SK-N-DZ (cell line): ENCODE results near the gene ETDA. TPM values are rescaled to one million over a fixed set of nuclear protein-coding genes. Genes with fewer than 3 reads are reported as not detected.
"Not testable (repeated sequence)": the region's sequence is repeated elsewhere in the genome, so short reads cannot be mapped to it uniquely, and the experiment has no call there.

Experiments
- DNase-seq: peaks from one replicate; pipeline ENCODE4 v3.0.0-alpha.2; 2015; ENCODE audit warnings: low spot score
- polyA plus RNA-seq, 2 experiments: library from polyadenylated mRNA; depleted of rRNA; stranded (reverse); fragments of >200 nt; gene quantifications; 2 replicates each; pipeline ENCODE4 v1.2.3, GENCODE V29; 2014

ETDA gene
- polyA plus RNA-seq (2014; cell fraction: cytosol; rRNA removed) = not detected in 2 replicates
- polyA plus RNA-seq (2014; cell fraction: nucleus; rRNA removed) = not detected in 2 replicates

DNA sequence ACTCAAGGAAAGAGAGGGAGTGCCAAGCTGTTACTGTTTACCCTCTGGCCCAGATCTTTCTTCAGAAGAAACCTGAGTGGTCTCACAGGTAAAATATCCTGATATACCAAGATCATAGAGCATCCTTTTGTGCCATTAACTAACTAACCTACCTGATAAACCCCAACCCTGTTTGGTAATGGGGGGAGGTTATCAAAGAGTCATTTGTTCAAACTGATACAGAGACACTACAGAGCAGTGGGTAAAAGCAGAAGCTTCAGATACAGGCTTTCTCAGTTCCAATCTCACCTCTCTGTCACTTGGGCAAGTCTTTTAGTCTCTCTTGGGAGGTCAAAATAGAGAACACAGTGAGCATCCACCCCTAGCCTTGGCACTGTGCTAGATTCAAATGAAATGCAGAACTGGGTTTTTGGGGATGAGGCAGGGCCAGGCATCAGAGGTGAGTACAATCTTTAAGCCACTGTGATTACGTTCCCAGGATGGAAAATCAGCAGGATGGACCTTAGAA lies at the start of gene ETDA:
TSS of gene ETDA (plus strand) at position 51 of the 508 bp plus-strand sequence. CDS start 1,216 bp downstream, outside the sequence.
- not testable (repeated sequence) for DNase-seq

DNA sequence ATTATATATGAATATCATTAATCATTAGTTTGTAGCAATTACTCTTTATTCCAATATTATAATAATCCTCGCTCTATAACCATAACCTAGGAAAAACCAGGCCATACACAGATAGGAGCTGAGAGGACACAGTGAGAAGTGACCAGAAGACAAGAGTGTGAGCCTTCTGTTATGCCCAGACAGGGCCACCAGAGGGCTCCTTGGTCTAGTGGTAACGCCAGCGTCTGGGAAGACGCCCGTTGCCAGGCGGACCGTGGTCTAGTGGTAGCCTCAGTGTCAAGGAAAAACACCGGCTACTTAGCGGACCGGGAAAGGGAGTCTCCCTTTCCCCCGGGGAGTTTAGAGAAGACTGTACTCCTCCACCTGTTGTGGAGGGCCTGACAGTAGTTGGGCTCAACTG lies 45.4 kb upstream of the ETDA start:
- DNase-seq = not testable (repeated sequence)

DNA sequence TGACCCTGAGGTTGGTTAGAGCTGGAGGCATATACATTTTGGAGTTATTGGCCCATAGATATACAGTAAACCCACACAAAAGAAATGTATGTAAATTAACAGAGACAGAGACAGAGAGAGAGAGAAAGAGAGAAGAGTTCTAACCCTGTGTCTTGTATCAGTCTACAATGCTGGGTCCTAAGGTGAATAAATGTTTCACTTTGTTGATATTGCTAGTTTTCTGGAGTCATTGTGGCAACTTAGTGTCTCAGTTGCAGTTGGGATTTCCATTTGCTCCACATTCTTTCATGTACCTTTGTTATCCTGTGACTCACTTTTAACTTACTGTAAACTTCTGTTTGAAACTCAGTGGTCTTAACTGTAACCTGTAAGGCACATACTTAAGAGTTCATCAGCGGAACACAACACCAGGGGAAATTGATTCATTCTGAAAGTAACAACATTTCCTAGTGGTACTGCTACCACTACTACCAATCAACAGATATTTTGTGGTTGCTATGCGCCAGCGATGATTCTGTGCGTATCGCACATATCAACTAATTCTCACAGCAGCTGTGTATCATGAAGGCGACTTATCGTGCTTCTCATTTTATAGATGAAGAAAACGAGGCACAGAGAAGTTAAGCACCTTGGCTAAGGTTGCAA lies 38.5 kb upstream of the ETDA start:
- no peak for DNase-seq

DNA sequence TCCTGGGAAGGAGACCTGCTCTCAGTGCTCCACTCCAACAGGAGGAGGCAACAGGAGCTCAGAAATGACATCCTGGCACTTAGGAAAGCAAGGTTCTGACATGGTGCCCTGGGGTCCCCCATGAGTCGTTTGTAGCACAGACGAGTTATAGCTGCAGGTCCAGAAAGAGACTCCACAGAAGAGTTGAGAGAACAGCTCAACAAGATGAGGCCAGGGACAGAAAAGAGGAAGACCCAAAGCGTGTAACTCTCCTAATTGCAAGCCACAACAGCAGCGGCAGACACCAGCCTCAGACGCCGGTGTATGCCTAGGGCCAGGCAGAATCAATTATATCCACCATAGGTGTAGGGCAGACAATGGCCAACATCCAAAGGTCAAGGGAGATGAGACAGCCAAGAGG lies 5.9 kb upstream of the ETDA start:
- not testable (repeated sequence) for DNase-seq

DNA sequence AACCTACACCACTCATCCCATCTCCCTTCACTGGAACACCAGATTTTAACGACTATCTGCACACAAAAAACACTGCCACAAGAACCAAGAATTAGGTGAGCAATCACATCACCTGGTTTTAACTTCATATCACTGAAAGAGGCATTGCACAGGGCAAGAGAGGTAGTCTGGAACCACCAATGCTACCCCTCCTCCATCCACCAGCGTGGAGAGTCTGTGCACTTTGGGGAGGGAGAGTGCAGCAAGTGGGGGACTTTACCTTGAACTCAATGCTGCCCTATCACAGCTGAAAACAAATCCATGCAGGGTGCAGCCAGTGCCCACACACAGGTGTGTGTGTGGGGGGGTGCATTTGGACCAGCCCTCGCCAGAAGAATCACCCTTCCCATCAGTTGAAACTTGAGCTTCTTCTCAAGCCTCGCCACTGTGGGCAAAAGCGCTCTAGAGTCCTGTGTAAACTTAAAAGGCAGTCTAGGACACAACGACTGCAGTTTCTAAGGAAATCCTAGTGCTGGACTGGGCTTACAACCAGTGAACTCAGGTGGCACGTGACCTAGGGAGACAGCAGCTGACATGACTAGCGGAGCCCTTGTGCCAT lies 4.3 kb downstream of the ETDA start:
- DNase-seq = not testable (repeated sequence)

DNA sequence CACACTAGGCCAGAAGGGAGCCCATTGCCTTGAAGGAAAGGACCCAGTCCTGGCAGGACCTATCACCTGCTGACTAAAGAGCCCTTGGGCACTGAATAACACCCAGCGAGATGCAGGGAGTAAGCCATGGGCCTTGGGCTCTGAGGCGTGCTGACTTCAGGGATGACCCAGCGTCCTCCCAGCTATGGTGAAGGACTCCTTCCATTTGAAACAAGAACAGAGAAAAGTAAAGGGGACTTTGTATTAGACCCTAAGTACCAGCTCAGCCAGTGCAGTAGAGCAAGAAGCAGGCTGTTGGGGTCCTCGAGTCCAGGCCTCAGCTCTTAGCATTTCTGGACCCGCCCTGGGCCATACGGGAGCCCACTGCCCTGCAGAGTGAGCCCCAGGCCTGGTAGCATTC lies 5.1 kb downstream of the ETDA start:
- DNase-seq = no peak

DNA sequence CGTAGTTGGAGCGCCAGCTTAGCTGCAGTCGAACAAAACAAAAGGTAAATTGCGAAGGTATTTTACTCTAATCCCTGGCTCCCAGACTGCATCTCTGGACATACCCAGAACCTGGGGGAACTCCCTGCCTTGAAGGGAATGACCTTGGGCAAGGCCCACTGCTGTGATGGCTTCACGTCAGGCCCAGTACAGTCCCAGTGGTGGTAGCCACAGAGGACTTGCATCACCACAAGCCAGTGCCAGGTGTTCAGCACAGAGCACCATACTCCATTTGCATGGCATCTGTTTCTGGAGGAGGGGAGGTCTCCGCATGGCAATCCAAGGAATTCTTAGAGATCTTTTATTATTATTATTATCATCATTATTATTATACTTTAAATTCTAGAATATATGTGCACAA lies 5.6 kb downstream of the ETDA start:
- DNase-seq = no peak

DNA sequence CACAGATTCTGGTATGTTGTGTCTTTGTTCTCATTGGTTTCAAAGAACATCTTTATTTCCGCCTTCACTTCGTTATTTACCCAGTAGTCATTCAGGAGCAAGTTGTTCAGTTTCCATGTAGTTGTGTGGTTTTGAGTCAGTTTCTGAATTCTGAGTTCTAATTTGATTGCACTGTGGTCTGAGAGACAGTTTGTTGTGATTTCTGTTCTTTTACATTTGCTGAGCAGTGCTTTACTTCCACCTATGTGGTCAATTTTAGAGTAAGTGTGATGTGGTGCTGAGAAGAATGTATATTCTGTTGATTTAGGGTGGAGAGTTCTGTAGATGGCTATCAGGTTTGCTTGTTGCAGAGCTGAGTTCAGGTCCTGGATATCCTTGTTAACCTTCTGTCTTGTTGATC lies 9.1 kb downstream of the ETDA start:
- not testable (repeated sequence) for DNase-seq

DNA sequence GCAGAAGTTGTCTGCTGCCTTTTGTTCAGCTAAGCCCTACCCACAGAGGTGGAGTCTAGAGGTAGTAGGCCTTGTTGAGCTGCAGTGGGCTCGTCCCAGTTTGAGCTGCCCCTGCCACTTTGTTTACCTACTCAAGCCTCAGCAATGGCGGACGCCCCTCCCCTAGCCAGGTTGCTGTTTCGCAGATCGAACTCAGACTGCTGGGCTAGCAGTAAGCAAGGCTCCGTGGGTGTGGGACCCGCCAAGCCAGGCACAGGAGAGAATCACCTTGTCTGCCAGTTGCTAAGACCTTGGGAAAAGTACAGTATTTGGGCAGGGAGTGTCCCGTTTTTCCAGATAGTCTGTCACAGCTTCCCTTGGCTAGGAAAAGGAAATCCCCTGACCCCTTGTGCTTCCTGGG lies 11.5 kb downstream of the ETDA start:
- not testable (repeated sequence) for DNase-seq

DNA sequence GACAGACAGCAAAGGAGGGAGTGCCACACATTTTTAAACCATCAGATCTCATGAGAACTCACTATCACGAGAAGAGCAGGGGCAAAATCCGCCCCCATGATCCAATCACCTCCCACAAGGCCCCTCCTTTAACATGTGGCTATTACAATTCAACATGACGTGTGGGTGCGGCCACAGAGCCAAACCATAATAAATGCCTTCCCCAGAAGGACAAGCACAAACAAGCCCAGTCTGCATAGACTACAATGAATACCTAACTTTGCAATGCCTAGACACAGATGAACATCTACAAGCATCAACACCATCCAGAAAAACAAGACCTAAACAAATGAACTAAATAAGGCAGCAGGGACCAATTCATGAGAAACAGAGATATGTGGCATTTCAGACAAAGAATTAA lies 12.3 kb downstream of the ETDA start:
- no peak for DNase-seq

DNA sequence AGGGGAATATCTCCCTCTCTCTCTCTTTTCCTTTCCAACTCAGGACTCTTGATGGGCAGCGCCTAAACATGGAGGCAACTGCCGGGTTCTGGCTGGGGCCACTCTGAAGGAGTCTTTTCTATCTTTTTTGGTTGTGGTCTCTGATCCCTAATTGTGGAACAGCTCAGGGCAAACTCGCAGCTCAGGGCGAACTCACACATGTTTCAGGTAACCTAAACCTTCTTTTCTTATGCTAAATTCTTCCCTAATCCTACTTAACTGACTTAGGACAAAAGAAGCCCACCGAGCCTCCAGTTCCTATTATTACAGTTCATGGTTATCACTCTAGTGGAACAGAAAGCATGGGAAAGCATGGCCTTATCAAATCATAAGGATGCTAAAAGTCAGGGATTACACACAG lies 21.3 kb downstream of the ETDA start:
- no peak for DNase-seq

DNA sequence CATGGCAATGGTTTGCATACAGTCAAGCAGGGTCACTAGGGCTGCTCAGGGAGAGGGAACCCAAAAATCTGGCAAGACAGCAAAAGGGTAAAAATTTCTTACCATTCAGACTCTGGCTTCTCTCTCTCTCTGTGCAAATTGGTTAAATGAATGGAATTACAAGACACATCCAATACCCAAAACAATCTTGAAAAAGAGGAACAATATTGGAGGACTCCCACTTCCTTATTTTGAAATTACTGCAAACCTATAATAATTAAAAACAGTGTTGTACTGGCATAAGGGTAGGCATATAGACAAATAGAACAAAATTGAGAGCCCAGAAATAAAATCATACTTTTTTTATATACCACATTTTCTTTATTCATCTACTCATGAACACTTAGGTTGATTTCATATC lies 24.1 kb downstream of the ETDA start:
- DNase-seq = no peak

DNA sequence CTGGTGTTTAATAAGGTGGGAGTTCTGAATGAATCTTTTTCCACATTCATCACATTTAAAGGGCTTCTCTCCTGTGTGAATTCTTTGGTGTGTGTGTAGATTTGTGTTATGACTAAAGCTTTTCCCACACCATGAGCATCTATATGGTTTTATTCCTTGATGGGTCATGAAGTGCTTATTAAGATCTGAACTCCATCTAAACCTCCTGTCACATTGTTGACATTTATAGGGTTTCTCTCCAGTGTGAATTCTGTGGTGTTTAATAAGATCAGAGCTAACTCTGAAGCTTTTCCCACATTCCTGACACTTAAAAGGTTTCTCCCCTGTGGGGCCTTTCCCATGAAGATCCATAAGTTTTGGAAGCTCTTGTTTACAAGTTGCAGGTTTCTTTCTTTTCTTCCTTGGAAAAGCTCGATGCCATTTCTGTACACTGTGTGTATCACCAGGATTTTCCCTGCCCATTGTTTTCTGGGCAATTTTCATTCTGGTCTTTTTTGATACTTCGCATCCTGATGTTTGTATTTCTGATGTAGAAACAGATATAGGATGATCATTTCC lies 35.5 kb downstream of the ETDA start:
- DNase-seq = no peak

DNA sequence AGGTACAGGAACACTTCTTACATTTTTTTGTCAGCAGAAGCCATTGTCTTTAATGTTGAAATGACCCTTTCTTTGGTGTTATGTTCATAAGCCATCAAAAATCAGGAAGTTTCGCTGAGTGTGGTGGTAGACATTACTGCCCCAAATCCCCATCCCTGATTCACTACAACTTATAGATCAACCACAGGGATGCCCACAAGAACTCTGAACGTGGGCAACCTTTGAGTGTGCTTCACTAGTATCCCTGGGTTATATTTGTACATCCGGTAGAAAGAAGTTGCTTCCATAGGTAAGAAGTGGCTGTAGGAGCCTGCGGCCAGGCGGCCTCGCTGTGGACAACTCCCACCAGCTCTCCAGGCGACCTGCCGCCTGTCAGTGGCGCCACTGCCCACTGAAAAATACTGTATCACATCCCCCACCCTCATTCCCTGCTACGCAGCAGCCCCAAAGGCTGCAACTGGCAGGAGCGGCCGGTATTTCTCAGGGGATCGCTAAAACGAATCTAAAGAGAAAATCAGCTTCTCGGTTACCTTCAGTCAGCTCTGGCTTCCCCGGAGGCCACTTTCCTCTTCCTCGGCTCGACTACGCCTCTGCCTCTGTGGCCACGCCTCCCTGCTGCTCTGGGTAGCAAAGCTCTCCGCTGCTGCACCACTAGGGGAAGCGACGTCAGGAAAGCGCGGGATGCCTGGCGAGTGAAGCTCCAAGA lies 43.5 kb downstream of the ETDA start:
- DNase-seq = peak; percentile 59

DNA sequence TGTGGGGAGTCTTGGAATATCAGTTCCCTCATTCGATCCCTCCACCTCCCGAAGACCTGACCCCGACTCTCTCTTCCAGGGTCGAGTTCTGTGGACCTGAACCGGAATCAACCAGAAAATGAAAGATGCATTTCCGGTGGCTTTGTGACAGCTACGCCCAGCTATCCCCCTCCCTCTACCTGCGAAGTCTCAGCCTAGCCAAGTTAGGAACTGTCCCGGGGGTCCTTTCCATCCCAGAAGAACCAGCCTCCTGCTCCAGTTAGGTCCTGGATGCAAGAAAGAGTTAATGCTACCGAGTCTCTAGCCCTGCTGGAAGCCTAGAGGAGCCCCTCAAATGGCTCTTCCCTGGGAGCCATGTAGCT lies 44.1 kb downstream of the ETDA start:
- DNase-seq = no peak

DNA sequence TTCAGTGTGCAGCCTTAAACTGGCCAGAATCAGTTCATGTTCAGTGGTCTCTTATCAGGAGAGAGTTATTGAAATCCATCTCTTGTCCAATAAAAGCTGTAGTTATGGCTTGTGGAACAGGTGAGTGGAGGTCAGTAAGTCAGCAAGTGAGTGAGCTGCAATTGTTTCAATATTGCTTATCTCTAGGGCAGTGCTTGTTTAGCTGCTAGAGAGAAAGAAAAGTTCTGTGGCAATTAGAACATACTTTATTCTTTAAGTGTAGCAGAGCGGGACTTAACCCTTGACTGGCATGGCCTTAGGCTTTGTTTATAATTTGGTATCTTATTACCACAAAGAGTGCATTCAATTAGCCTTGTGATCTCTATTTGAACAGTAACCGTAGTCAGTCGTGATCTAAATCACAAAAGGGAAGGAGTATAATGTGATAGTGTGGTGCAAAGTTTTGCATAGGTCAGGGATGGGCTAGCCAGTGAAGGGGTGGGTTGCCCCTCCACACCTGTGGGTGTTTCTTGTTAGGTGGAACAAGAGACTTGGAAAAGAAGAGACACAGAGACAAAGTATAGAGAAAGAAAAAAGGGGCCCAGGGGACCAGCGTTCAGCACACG lies 50.5 kb downstream of the ETDA start:
- no peak for DNase-seq
